HuH-7 (cell line): ENCODE measurements around the gene CD320.

Experiments used
- DNase-seq: peaks from one replicate; pipeline ENCODE4 v3.0.0; 2011; ENCODE audit warnings: low spot score

The CD320 gene

GRCh38 chr19:8253678-8254077 is 54.5 kb downstream of the CD320 start:
- DNase-seq = no peak

GRCh38 chr19:8252922-8253589 is 55.1 kb downstream of the CD320 start:
- DNase-seq = peak; percentile 91
